ENCODE measurements around the gene DKK3.

Gene DKK3

GRCh38 chr11:11935536-11935935, 72.9 kb downstream of the DKK3 start:
- no peak for DNase-seq

GRCh38 chr11:11931461-11932055, 76.9 kb downstream of the DKK3 start:
- DNase-seq: peak in 2 of 6 experiments; percentile 12 to 36

DNA sequence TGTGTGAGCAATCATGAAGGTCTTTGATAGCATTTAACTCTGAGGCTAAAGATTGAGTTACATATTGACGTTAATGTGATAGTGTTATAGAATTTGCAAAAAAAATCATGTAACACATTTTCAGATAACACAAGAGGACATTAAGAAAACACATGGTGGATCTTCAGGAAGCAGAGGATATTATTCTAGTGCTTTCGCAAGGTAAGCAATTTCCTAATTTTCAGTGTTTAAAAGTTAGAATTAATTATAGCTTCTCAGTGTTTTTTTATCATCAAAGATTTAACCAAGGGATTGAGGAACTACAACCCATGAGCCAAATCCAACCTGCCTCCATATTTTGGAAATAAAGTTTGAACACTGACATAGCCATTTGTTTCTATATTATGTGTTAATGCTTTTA, 78.5 kb downstream of the DKK3 start:
- DNase-seq: no peak

DNA sequence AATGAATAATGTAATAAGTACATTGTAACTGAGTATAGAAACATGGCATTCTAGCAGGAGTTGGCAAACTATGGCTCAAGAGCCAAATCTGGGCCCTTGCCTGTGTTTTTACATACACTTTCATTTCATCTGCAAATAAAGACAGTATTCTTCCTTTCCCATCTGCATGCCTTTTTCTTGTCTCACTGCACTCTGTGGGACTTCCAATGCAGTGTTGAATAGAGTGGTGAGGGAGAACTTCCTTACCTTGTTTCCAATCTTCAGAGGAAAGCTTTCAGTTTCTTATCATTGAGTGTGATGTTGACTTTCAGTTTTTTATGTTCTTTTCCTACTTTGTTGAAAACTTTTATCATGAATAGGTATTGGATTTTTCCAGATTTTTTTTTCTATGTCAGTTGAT, 84.6 kb downstream of the DKK3 start:
- DNase-seq: no peak

- DNase-seq: no peak
Observed at GRCh38 chr11:11916981-11917399, 91.4 kb downstream of the DKK3 start.

- DNase-seq: no peak
Observed at GRCh38 chr11:11915625-11916024, 92.8 kb downstream of the DKK3 start.

DNA sequence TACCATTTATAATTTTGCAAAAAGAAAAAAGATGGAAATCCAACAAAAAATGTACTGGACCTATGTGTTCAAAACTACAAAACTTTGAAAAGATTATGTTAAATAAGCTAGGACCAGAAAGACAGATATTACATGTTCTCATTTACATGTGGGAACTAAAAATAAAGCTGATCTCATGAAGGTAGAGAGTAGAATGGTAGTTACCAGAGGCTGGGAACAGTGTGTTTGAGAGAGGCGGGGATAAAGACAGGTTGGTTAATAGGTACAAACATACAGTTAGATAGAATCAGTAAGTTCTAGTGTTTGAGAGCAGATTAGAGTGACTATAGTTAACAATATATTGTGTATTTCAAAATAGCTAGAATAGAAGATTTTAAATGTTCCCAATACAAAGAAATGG, 95.0 kb downstream of the DKK3 start:
- DNase-seq: no peak

Data from stimulated activated naive CD4-positive, alpha-beta T cell (primary cell).